GM19463 (cell line): ENCODE measurements around the gene FGF14.

Experiments
- ATAC-seq: cut with Tn5 transposase; IDR thresholded peaks from one replicate; pipeline ENCODE4 v1.9.1; 2021; ENCODE audit warnings: mild to moderate bottlenecking, moderate library complexity; ENCODE audit not compliant: unreplicated experiment

FGF14 gene

GRCh38 chr13:101998129-101998528 is 403.7 kb downstream of the FGF14 start:
- ATAC-seq: no peak

- ATAC-seq: no peak
Measured at GRCh38 chr13:101996954-101997353, 404.9 kb downstream of the FGF14 start.

DNA sequence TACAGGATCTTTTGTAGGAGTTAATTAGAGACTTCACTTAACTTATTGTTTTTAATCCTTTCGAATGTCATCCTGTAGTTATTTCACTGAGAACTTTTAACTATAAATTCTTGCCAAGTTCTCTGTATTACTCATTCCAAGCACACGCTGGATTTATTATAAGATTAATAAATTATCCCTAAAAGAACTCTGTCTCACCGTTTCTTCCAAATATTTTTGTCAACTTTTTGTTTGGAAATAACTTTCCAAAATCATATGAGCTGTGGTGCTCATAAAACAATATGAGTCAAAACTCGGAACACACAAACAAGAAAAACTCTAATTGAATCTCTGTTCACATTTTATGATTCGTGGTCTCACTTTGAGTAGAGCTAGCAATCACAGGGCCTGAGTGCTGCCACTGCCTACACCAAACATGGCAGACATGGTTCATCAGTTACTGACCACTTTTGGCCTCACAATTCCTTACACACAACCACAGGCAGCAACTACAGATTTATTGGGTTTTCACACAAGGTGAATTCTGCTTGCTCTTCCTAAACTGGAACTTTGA is 412.0 kb downstream of the FGF14 start:
- ATAC-seq: no peak

GRCh38 chr13:101988140-101988539 is 413.7 kb downstream of the FGF14 start:
- ATAC-seq: no peak

DNA sequence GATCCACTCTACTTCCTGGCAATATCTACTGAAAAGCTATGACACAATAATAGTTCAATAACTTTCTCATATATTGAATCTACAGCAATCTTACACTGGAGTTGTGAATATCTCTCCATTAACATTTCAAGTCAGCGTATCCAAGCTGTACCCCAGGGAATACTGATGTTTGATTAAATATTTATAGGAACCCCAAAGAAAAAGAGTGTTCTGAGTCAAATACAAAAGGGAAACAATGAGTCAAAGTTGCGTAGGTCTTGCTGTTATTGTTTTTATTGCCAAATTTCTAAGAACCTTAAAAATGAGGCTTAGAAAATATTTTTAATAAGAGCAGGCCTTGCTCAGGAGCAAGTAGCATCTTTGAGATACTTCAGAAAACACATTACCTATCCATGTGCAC is 415.5 kb downstream of the FGF14 start:
- no peak for ATAC-seq

DNA sequence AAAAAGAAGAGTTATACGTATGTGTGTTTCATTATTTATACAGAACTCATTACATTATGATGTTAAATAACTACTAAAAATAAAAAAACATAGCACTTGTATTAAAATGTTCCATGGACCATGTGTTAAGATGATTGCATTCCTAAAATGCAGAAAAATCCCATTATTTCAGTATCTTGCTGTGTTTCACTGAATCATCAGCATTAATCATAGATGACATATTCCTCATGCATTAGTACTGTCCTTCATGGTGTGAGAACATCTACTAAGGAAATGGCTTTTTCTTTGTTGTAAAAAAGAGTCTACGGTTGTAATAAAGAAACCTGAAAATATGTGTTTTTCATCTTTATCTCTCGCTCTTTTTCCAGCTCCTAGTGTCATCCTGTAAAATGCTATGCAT is 416.5 kb downstream of the FGF14 start:
- no peak for ATAC-seq

- no peak for ATAC-seq
Measured at GRCh38 chr13:101982903-101983302, 418.9 kb downstream of the FGF14 start.

- no peak for ATAC-seq
Measured at GRCh38 chr13:101979825-101980224, 422.0 kb downstream of the FGF14 start.

GRCh38 chr13:101978552-101979315 is 423.1 kb downstream of the FGF14 start:
- no peak for ATAC-seq

GRCh38 chr13:101977475-101977874 is 424.4 kb downstream of the FGF14 start:
- ATAC-seq: no peak

DNA sequence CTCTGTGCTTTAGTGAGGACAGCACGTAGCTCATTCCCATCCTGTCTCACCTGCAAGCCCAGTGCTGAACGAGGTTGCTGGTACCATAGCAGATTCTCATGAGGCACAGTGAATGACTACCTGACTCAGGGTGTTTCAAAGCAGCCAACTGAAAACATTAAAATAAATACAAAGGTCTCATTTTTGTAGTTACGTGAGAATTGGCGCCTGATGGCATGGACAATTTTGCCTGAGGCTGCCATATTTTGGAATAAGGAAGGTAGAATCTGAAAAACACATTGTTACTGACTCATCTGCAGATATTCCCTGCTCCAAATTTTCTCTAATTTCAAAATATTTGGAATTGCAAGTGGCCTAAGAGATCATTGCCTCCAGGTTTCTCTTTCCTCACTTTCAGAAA is 429.7 kb downstream of the FGF14 start:
- ATAC-seq: no peak

DNA sequence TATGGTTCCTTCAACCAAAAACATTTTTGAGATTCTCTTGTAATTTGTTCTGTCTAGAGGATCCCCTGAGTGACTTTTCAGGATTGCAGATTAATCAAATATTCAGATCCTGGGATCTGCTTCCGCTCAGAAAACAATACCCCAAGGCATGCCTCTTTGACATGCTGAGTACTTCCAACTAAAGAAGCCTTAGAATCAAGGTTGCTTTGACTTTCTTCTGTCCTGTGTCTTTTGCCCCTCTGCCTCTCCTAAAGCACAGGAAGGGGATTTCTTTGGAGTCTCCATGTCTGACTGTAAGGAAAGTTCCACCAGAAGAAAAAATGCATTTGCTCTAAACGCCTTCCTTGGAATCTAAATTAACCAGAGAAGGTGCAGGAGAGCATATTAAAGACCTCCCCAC is 431.5 kb downstream of the FGF14 start:
- ATAC-seq: no peak

- no peak for ATAC-seq
Measured at GRCh38 chr13:101967781-101968180, 434.1 kb downstream of the FGF14 start.

DNA sequence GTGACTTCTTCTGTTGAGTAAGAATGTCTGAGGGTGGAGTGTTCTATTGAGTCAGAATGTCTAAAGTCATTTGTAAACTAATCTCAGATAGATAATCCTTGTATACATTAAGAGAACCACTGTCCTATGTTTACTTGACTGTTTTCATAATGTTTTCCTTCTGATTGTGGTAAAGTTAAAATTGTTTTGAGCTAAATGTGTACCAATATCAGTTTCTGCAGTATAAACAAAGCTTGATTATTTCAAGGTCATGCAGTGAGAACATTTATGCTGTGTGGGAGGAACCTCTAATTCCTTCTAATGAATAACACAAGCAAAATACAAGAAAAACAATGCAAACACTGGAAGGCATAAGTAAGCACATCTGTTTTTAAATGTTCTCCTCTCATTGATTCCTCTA is 434.6 kb downstream of the FGF14 start:
- no peak for ATAC-seq

GRCh38 chr13:101965096-101965495 is 436.8 kb downstream of the FGF14 start:
- ATAC-seq: no peak

GRCh38 chr13:101959016-101959415 is 442.8 kb downstream of the FGF14 start:
- no peak for ATAC-seq

DNA sequence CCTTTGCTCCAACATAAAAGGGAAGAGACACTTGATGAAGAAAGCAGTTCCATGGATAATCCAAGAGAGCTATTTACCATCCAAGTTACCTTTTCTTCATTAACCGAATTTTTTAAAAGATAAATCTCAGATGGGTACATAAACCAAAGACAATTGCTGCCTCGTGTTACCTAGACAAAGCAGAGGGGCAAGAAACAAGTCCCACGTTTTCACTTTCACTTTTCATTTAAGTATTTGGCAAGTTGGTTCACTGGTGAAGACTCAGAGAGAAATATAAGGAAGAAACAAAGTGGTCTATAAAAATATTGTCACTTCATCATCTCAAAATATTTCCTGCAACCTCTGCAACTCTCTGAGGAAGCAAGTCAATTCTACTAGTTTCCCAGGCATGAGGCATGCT is 446.1 kb downstream of the FGF14 start:
- ATAC-seq: no peak

GRCh38 chr13:101951114-101951513 is 450.7 kb downstream of the FGF14 start:
- ATAC-seq: no peak

GRCh38 chr13:101949681-101950080 is 452.2 kb downstream of the FGF14 start:
- no peak for ATAC-seq

- no peak for ATAC-seq
Measured at GRCh38 chr13:101946401-101946800, 455.4 kb downstream of the FGF14 start.

DNA sequence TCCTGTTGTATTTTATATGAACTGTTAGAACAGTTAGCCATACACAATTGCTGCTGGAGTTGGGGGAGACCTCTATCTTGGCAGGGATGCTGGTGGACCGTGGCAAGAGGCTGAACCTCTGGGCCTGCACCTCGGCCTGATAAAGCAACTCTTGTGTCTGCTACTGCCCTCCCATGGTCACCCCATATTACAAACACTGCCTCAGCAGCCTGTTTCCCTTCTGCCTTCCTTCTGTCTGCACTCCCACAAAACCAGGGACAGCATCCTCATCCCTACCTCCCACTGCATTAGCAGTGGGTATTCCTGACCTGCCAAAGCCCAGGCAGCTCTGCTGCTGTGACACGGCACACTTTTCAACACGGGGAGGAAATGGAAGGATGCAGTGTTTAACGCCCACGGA is 456.4 kb downstream of the FGF14 start:
- no peak for ATAC-seq

GRCh38 chr13:101944521-101944920 is 457.3 kb downstream of the FGF14 start:
- ATAC-seq: no peak
